Endothelial cell of umbilical vein (primary cell): ENCODE data around the gene RPL10A. TPM values are rescaled to one million over a fixed set of nuclear protein-coding genes. Genes with fewer than 3 reads are reported as not detected.

Experiments
- BruUV-seq: library from RNA; stranded (reverse); fragments of 400-500 nt; replicated peaks from 2 replicates; lab custom pipeline; 2021; lab: Mats Ljungman, UMichigan
- CTCF ChIA-PET: fragments of 300-600, 350-600 bp; sonication (Branson Sonifier 250); formaldehyde crosslinking; loops from one replicate; lab custom pipeline; 2021; ENCODE audit warnings: antibody characterized with exemption, inconsistent platforms; lab: Charles Lee
- POLR2A ChIA-PET: fragments of 300-600, 350-600 bp; sonication (Branson Sonifier 250); formaldehyde crosslinking; loops from one replicate; lab custom pipeline; 2021; ENCODE audit warnings: antibody characterized with exemption, inconsistent platforms; lab: Charles Lee
- DNase-seq: peaks from one replicate; pipeline ENCODE4 v3.0.0-alpha.2; 2011; ENCODE audit warnings: low read depth, low spot score
- FAIRE-seq: peaks from 2 replicates; lab custom pipeline; 2011; peaks lifted over from hg19 to GRCh38; lab: Jason Lieb, UNC
- H2AFZ ChIP-seq: 2 replicates; pipeline ENCODE4 v1.6.0; 2012; ENCODE audit warnings: low read depth, low read length, control low read depth, inconsistent platforms
- H3K27ac ChIP-seq: 2 replicates; pipeline ENCODE4 v1.5.1; 2011; ENCODE audit warnings: low read depth, mild to moderate bottlenecking, control low read depth, low read length, moderate library complexity; ENCODE audit not compliant: insufficient read depth
- H3K27me3 ChIP-seq, 2 experiments: 2 replicates each; pipeline versions ENCODE4 v1.6.0 to v1.6.1; 2011; ENCODE audit warnings: low read length in 2 of 2, mixed read lengths in 1 of 2; ENCODE audit not compliant: control insufficient read depth in 2 of 2, insufficient read depth in 2 of 2
- H3K36me3 ChIP-seq, 2 experiments: 2 replicates in 1 of 2; 3 replicates in 1 of 2; pipeline ENCODE4 v1.5.1; 2011; ENCODE audit warnings: low read length in 2 of 2, mild to moderate bottlenecking in 1 of 2, moderate library complexity in 1 of 2; ENCODE audit not compliant: control insufficient read depth in 2 of 2, insufficient read depth in 2 of 2; ENCODE audit errors: extremely low read depth in 1 of 2
- H3K4me1 ChIP-seq: 3 replicates; pipeline ENCODE4 v1.5.1; 2011; ENCODE audit warnings: mild to moderate bottlenecking, low read length; ENCODE audit not compliant: control insufficient read depth, insufficient read depth; ENCODE audit errors: extremely low read depth
- H3K4me2 ChIP-seq: 2 replicates; pipeline ENCODE4 v1.6.1; 2011; ENCODE audit warnings: low read length, control low read depth, mixed read lengths; ENCODE audit not compliant: insufficient read depth
- H3K4me3 ChIP-seq, 3 experiments: fragments of 200-600 bp in 1 of 3; sonication (generic), shearing (Covaris generic) in 1 of 3; replicated peaks in 1 of 3; 2 replicates each; pipeline ENCODE4 v1.5.1; 2011 to 2016; ENCODE audit warnings: control low read depth in 3 of 3, low read length in 3 of 3, mild to moderate bottlenecking in 2 of 3, inconsistent platforms in 1 of 3, low read depth in 1 of 3, moderate library complexity in 1 of 3; ENCODE audit not compliant: insufficient read depth in 1 of 3
- H3K79me2 ChIP-seq: 2 replicates; pipeline ENCODE4 v1.6.0; 2012; ENCODE audit warnings: low read length, inconsistent platforms; ENCODE audit not compliant: control insufficient read depth, insufficient read depth
- H3K9ac ChIP-seq: replicated peaks from 2 replicates; pipeline ENCODE3; 2011; ENCODE audit warnings: low read length, control low read depth; ENCODE audit not compliant: insufficient read depth; ENCODE audit errors: extremely low read depth
- H3K9me1 ChIP-seq: replicated peaks from 3 replicates; pipeline ENCODE4 v1.6.0; 2011; ENCODE audit warnings: mild to moderate bottlenecking, low read length; ENCODE audit not compliant: control insufficient read depth, insufficient read depth; ENCODE audit errors: extremely low read depth
- H3K9me3 ChIP-seq: replicated peaks from 2 replicates; pipeline ENCODE4 v1.5.1; 2012; ENCODE audit warnings: low read length, inconsistent platforms; ENCODE audit not compliant: control insufficient read depth, insufficient read depth
- H4K20me1 ChIP-seq: replicated peaks from 2 replicates; pipeline ENCODE3; 2011; ENCODE audit warnings: mild to moderate bottlenecking, low read length; ENCODE audit not compliant: control insufficient read depth, insufficient read depth; ENCODE audit errors: extremely low read depth
- CTCF ChIP-seq, 2 donors: IDR thresholded peaks; 1 replicate in 1 of 2; 2 replicates in 1 of 2; pipeline ENCODE4 v1.5.1; 2011; ENCODE audit warnings: low read length in 2 of 2, mild to moderate bottlenecking in 2 of 2, moderate library complexity in 2 of 2, control low read depth in 1 of 2, inconsistent platforms in 1 of 2, low read depth in 1 of 2; ENCODE audit not compliant: insufficient read depth in 1 of 2; ENCODE audit errors: extremely low read depth in 1 of 2
- EZH2 ChIP-seq: IDR thresholded peaks from 2 replicates; pipeline ENCODE4 v1.6.1; 2012; ENCODE audit warnings: borderline replicate concordance, low read depth, mild to moderate bottlenecking, moderate library complexity, low read length, inconsistent platforms; ENCODE audit not compliant: severe bottlenecking
- FOS ChIP-seq: IDR thresholded peaks from 2 replicates; pipeline ENCODE4 v1.6.1; 2011; ENCODE audit warnings: mild to moderate bottlenecking, low read length, moderate library complexity, borderline replicate concordance; ENCODE audit not compliant: insufficient read depth
- GATA2 ChIP-seq: IDR thresholded peaks from 2 replicates; pipeline ENCODE4 v1.7.0; 2011; ENCODE audit warnings: low read depth, mild to moderate bottlenecking, moderate library complexity, mixed read lengths, low read length; ENCODE audit not compliant: insufficient read length, insufficient read depth
- JUN ChIP-seq: IDR thresholded peaks from 2 replicates; pipeline ENCODE4 v1.6.1; 2011; ENCODE audit warnings: borderline replicate concordance, low read depth; ENCODE audit not compliant: insufficient read length, insufficient read depth
- MAX ChIP-seq: IDR thresholded peaks from 2 replicates; pipeline ENCODE4 v1.6.1; 2011; ENCODE audit not compliant: insufficient read depth, insufficient read length
- MYC ChIP-seq: IDR thresholded peaks from one replicate; pipeline ENCODE4 v1.6.1; 2011; ENCODE audit warnings: mild to moderate bottlenecking, low read depth, low read length
- POLR2A ChIP-seq: IDR thresholded peaks from 2 replicates; pipeline ENCODE4 v1.6.1; 2012; ENCODE audit warnings: low read depth, mild to moderate bottlenecking, control low read depth, low read length
- POLR2AphosphoS5 ChIP-seq: IDR thresholded peaks from 2 replicates; pipeline ENCODE4 v1.6.1; 2012; ENCODE audit warnings: low read depth, mild to moderate bottlenecking, control low read depth, low read length, moderate library complexity; ENCODE audit not compliant: insufficient read depth
- dilution Hi-C: fragments of 300-500 bp; cut with MboI; formaldehyde crosslinking; loops from one replicate; pipeline ENCODE4 v1.15.0; 2019; ENCODE audit warnings: low sequenced_read_pairs; ENCODE audit not compliant: extremely low pct_ligation_motif_present
- intact Hi-C: fragments of 100-400 bp; cut with micrococcal nuclease; formaldehyde crosslinking; loops from one replicate; pipeline ENCODE4 v1.10.0; 2022
- polyA plus RNA-seq, 4 experiments: library from polyadenylated mRNA; depleted of rRNA in 3 of 4; stranded (reverse) in 3 of 4; unstranded in 1 of 4; fragments of >200 nt; gene quantifications; 2 replicates each; pipeline versions ENCODE4 v1.2.1 to v1.2.3, GENCODE V29; 2011 to 2012; ENCODE audit warnings: missing spikeins in 1 of 4
- total RNA-seq: library from RNA; stranded (reverse); gene quantifications from 2 replicates; pipeline ENCODE4 v1.2.3, GENCODE V29; 2021

RPL10A gene
- total and polyA plus RNA-seq, 2 donors (not counting 3 experiments of a cell fraction or from before 2014, with no cell fraction given) = 1,339 to 1,956 TPM

- no peak for FAIRE-seq
- Histone ChIP-seq H4K20me1 (no peaks in the 10 kb centered on the region), H3K9me3 (no peaks in the 10 kb centered on the region), H3K36me3 (no peaks in the 10 kb centered on the region), H3K4me1 (peaks cover 4% of the 10 kb centered on the region), H3K9me1 (no peaks in the 10 kb centered on the region), H2AFZ (no peak overlapping the region), H3K9ac (no peak overlapping the region), H3K79me2 (no peaks in the 10 kb centered on the region), H3K4me2 (no peak overlapping the region), H3K27me3 (peaks cover 1 to 14% of the 10 kb centered on the region in 2 experiments), H3K27ac (no peak overlapping the region), H3K4me3 (no peak overlapping the region)
- DNase-seq = no peak
- ChIA-PET POLR2A (no interaction called here), CTCF (no interaction called here)
- dilution Hi-C loops (no loop called here), intact Hi-C loops (no loop called here)
- BruUV-seq = no TSS peak
- no peak for TF ChIP-seq MAX
- TF ChIP-seq GATA2 = no peak
- TF ChIP-seq EZH2 = no peak
- no peak for TF ChIP-seq CTCF (IDR thresholded peaks at IDR 0.05; ENCODE audit: extremely low read depth in 1 of 2, insufficient read depth in 1 of 2, low read depth in 1 of 2, low read length in 2 of 2)
- no peak for TF ChIP-seq MYC
- TF ChIP-seq POLR2A = no peak
- TF ChIP-seq POLR2AphosphoS5 = no peak
- no peak for TF ChIP-seq FOS
- no peak for TF ChIP-seq JUN
Observed at GRCh38 chr6:35500782-35501181, 32.6 kb downstream of the RPL10A start.
